HepG2 (cell line): ENCODE results near the gene VWA1. TPM values are rescaled to one million over a fixed set of nuclear protein-coding genes. Genes with fewer than 3 reads are reported as not detected.

Source experiments
- AHR ChIP-seq: IDR thresholded peaks from 2 replicates; pipeline ENCODE4 v1.6.1; 2018; ENCODE audit warnings: missing genetic modification reagents, missing compliant biosample characterization
- CHD4 ChIP-seq: fragments of 200-600 bp; sonication (generic); IDR thresholded peaks from 2 replicates; pipeline ENCODE4 v1.7.0; 2017; ENCODE audit warnings: mild to moderate bottlenecking, low read length, borderline replicate concordance
- CSRNP2 ChIP-seq: sonication (generic); formaldehyde crosslinking; conservative IDR thresholded peaks from 2 replicates; pipeline ENCODE4 v1.8.0; 2022; ENCODE audit warnings: low read depth, missing genetic modification reagents
- ELF1 ChIP-seq: sonication (generic); formaldehyde crosslinking; IDR thresholded peaks from 2 replicates; pipeline ENCODE4 v1.4.0; 2020; ENCODE audit warnings: missing genetic modification reagents
- IKZF1 ChIP-seq: fragments of 450-650 bp; IDR thresholded peaks from 2 replicates; pipeline ENCODE4 v1.7.1; 2016
- MIXL1 ChIP-seq: IDR thresholded peaks from 2 replicates; pipeline ENCODE4 v1.6.1; 2016
- MNT ChIP-seq: fragments of 450-650 bp; IDR thresholded peaks from 2 replicates; pipeline ENCODE4 v1.6.1; 2016
- MTA1 ChIP-seq: sonication (generic); formaldehyde crosslinking; IDR thresholded peaks from 2 replicates; pipeline ENCODE4 v1.4.0; 2020; ENCODE audit warnings: missing genetic modification reagents, mild to moderate bottlenecking, borderline replicate concordance
- NR2F6 ChIP-seq, 2 experiments: IDR thresholded peaks; 2 replicates each; pipeline ENCODE4 v1.6.1; 2016; ENCODE audit warnings: antibody characterized with exemption in 1 of 2, mild to moderate bottlenecking in 1 of 2
- NRL ChIP-seq: sonication (generic); formaldehyde crosslinking; IDR thresholded peaks from 2 replicates; pipeline ENCODE4 v1.5.0; 2020; ENCODE audit warnings: missing genetic modification reagents, mild to moderate bottlenecking, moderate library complexity, borderline replicate concordance
- PHF8 ChIP-seq: sonication (generic); formaldehyde crosslinking; IDR thresholded peaks from 2 replicates; pipeline ENCODE4 v1.5.0; 2020; ENCODE audit warnings: missing genetic modification reagents
- SCMH1 ChIP-seq: sonication (generic); formaldehyde crosslinking; IDR thresholded peaks from 2 replicates; pipeline ENCODE4 v1.9.0; 2021; ENCODE audit warnings: missing genetic modification reagents, mild to moderate bottlenecking, borderline replicate concordance
- TBX2 ChIP-seq: sonication (generic); formaldehyde crosslinking; IDR thresholded peaks from 2 replicates; pipeline ENCODE4 v1.5.0; 2020; ENCODE audit warnings: missing genetic modification reagents, mild to moderate bottlenecking, borderline replicate concordance
- TEAD3 ChIP-seq: optimal IDR thresholded peaks from 2 replicates; pipeline ENCODE3; 2016; ENCODE audit warnings: borderline replicate concordance
- ZBTB1 ChIP-seq: sonication (generic); formaldehyde crosslinking; IDR thresholded peaks from 2 replicates; pipeline ENCODE4 v1.4.0; 2020; ENCODE audit warnings: missing genetic modification reagents, borderline replicate concordance
- ZNF138 ChIP-seq: sonication (generic); formaldehyde crosslinking; IDR thresholded peaks from 2 replicates; pipeline ENCODE4 v1.5.0; 2020; ENCODE audit warnings: mild to moderate bottlenecking, low read depth, missing genetic modification reagents
- polyA plus RNA-seq, 8 experiments: library from polyadenylated mRNA; depleted of rRNA in 3 of 8; stranded (reverse) in 7 of 8; unstranded in 1 of 8; fragments of >200 nt; fragmentation: Illumina TruSeq in 4 of 8; extraction: Trizol in 4 of 8; gene quantifications; 2 replicates each; pipeline versions ENCODE4 v1.2.1 to v1.2.3, GENCODE V29; 2011 to 2016; ENCODE audit warnings: low read depth in 4 of 8, missing spikeins in 1 of 8, mixed read lengths in 1 of 8; ENCODE audit not compliant: insufficient read depth in 1 of 8
- total RNA-seq, 5 experiments: library from RNA; depleted of rRNA; stranded (reverse); fragments of >200 nt; fragmentation: Illumina TruSeq; extraction: Trizol; gene quantifications; 2 replicates each; pipeline ENCODE4 v1.2.3, GENCODE V29; 2016; ENCODE audit warnings: low read depth in 1 of 5
- TF ChIP-seq, protein P1 (sequence below): sonication (generic); formaldehyde crosslinking; IDR thresholded peaks from 2 replicates; pipeline ENCODE4 v1.4.0; 2020; ENCODE audit warnings: mild to moderate bottlenecking, missing genetic modification reagents

The VWA1 gene
- total and polyA plus RNA-seq, 2 of the 13 experiments (the other 11 are each of a cell fraction or from before 2014, with no cell fraction given) = 40.9 to 57.5 TPM

DNA sequence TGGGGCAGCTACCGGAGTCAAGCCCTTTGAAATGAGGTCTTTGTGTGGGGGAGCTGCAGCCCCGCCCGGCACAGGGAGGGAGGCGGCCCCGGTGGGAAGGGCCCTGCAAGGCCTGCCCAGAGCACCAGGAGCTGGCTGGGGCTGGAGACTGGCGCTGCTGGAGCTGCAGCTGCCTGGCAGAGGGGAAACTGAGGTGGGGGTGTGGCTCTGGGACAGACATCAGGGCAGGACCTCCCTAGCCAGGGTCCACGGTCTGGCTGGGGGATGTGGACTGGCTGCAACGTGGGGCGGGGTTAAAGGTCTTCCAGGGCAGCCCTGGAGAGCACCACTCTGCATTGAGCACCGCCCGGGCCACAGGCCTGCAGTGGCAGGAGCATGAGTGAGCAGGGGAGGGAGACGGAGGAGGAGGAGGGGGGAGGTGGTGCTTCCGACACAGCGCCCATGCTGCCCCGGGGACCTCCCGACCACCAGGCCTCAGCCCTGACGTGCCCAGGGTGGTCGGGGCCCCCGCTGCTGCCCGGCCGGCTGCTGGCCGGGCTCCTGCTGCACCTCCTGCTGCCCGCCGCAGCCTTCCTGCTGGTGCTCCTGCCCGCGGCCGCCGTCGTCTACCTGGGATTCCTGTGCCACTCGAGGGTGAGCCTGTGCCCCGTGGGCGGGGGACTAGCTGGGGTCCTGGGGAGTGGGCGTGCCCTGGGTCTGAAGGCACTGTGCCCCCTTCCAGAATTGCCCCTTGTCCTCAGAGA, 9.6 kb upstream of the VWA1 start (continued):
- TF ChIP-seq PHF8 (peak; percentile 60), ZBTB1 (CRISPR knock-in tag) (no peak), AHR (no peak), MNT (no peak), IKZF1 (no peak), ELF1 (CRISPR knock-in tag) (no peak), CHD4 (no peak), MIXL1 (CRISPR knock-in tag) (no peak), ZNF138 (no peak), TEAD3 (no peak), NR2F6 (IDR thresholded peaks at IDR 0.05) (peak; percentile 50; the same call in 1 of the 2 replicates), NR2F6 (CRISPR knock-in tag; IDR thresholded peaks at IDR 0.05) (peak; percentile 63; the same call in 1 of the 2 replicates), MTA1 (0 out of 2 replicates have a peak, but pooled peaks have one; percentile 60), NRL (CRISPR knock-in tag) (no peak), TBX2 (CRISPR knock-in tag) (no peak; the same call in 1 of the 2 replicates), CSRNP2 (no peak), SCMH1 (CRISPR knock-in tag) (no peak)
- TF ChIP-seq, protein P1, sequence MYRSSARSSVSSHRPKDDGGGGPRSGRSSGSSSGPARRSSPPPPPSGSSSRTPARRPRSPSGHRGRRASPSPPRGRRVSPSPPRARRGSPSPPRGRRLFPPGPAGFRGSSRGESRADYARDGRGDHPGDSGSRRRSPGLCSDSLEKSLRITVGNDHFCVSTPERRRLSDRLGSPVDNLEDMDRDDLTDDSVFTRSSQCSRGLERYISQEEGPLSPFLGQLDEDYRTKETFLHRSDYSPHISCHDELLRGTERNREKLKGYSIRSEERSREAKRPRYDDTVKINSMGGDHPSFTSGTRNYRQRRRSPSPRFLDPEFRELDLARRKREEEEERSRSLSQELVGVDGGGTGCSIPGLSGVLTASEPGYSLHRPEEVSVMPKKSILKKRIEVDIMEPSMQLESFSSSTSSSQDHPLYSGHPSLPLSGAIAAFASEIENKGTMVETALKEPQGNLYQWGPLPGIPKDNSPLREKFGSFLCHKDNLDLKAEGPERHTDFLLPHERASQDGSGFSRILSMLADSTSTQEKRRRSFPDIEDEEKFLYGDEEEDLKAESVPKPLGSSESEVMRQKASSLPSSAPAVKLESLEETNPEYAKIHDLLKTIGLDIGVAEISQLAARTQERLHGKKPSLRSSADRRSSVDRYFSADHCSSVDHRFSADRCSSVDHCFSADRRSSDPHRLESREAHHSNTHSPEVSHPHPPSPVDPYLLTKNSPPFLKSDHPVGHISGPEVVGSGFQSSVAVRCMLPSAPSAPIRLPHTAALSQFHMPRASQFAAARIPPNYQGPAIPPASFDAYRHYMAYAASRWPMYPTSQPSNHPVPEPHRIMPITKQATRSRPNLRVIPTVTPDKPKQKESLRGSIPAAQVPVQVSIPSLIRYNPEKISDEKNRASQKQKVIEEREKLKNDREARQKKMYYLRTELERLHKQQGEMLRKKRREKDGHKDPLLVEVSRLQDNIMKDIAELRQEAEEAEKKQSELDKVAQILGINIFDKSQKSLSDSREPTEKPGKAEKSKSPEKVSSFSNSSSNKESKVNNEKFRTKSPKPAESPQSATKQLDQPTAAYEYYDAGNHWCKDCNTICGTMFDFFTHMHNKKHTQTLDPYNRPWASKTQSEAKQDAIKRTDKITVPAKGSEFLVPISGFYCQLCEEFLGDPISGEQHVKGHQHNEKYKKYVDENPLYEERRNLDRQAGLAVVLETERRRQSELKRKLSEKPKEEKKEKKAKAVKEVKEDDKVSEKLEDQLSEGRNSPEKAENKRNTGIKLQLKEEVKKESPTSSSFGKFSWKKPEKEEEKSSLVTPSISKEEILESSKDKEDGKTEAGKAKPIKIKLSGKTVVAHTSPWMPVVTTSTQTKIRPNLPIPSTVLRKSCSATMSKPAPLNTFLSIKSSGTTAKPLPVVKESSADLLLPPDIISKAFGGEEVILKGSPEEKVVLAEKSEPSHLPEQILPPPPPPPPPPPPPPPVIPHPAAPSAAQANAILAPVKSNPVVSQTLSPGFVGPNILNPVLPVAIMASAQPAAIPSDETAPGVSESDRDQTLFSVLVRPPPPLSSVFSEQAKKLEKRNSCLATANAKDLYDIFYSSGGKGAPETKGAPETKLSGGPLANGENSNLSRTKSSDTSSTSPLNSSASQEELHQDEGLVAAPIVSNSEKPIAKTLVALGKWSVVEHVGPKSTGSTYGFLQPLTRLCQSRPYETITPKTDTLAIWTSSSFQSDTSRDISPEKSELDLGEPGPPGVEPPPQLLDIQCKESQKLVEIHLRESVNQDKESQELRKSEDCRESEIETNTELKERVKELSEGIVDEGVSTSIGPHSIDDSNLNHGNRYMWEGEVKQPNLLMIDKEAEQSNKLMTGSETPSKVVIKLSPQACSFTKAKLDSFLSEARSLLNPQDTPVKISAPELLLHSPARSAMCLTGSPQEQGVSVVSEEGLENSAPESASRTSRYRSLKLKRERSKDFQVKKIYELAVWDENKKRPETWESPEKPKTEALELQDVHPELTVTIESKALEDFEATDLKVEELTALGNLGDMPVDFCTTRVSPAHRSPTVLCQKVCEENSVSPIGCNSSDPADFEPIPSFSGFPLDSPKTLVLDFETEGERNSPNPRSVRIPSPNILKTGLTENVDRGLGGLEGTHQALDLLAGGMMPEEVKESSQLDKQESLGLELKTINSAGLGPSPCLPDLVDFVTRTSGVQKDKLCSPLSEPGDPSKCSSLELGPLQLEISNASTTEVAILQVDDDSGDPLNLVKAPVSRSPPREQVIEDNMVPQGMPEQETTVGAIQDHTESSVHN (CRISPR knock-in tag) = no peak
